Effector memory CD8-positive, alpha-beta T cell (primary cell): ENCODE results near the gene CLIP2.

ENCODE experiments used
- ATAC-seq: fragments of 150-1000 bp; cut with Tn5 transposase; replicated peaks from 2 replicates; pipeline ENCODE4 v1.10.0; 2021; ENCODE audit warnings: mild to moderate bottlenecking, moderate library complexity
- DNase-seq, 3 experiments: peaks; one replicate each; pipeline ENCODE4 v3.0.0; 2021
- H3K27ac Mint-ChIP-seq, 2 donors: one replicate each; pipeline ENCODE4 v1.8.0; 2022; ENCODE audit warnings: mild to moderate bottlenecking in 2 of 2, mixed read lengths in 2 of 2, moderate library complexity in 2 of 2
- H3K27me3 Mint-ChIP-seq, 2 donors: one replicate each; pipeline ENCODE4 v1.8.0; 2022; ENCODE audit warnings: mixed read lengths in 2 of 2
- H3K36me3 Mint-ChIP-seq: one replicate; pipeline ENCODE4 v1.8.0; 2022; ENCODE audit warnings: mild to moderate bottlenecking, moderate library complexity, mixed read lengths; ENCODE audit not compliant: insufficient read depth
- H3K4me1 Mint-ChIP-seq, 2 donors: one replicate each; pipeline ENCODE4 v1.8.0; 2022; ENCODE audit warnings: low read depth in 2 of 2, mixed read lengths in 2 of 2
- H3K4me3 Mint-ChIP-seq, 2 donors: one replicate each; pipeline ENCODE4 v1.8.0; 2022; ENCODE audit warnings: mild to moderate bottlenecking in 2 of 2, mixed read lengths in 2 of 2, moderate library complexity in 2 of 2
- H3K9me3 Mint-ChIP-seq, 2 donors: one replicate each; pipeline ENCODE4 v1.8.0; 2022; ENCODE audit warnings: mixed read lengths in 2 of 2

The CLIP2 gene

GRCh38 chr7:74282748-74283459 lies 6.3 kb upstream of the CLIP2 start:
- DNase-seq (no peak), ATAC-seq (no peak)
- H3K9me3 Mint-ChIP-seq: no peaks in the 10 kb centered on the region
- peaks cover 2% of the 10 kb centered on the region for H3K36me3 Mint-ChIP-seq
- peaks cover 0 to 4% of the 10 kb centered on the region in 2 donors for H3K4me1 Mint-ChIP-seq
- no peak overlapping the region for H3K4me3 Mint-ChIP-seq
- no peak overlapping the region for H3K27ac Mint-ChIP-seq
- peaks cover 10 to 29% of the 10 kb centered on the region in 2 donors for H3K27me3 Mint-ChIP-seq

DNA sequence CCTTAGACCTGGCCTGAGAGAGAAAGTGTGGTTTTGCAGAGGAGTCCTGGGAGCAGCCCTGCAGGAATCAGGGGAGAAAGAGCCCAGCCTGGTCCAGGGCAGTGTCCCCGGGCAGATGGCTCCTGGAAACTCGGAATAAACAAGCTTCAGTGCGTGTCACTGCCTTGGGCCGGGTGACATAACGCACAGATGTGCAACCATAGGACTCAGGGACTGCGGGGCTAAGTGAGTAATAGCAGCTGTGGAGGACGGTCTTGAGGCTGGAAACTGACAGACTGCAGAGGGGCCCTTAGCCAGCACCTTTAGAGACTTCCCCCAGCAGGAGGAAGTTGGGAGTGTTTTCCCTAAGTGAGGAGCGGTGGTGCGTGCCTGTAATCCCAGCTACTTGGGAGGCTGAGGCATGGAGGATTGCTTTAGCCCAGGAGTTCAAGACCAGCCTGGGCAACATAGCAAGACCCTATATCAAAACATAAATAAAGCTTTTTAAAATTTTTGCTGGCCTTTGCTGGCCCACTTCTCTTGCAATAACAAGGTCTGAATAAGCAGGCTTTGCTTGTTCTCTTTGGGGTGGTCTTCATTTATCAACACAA lies 5.3 kb upstream of the CLIP2 start:
- Mint-ChIP-seq H3K27me3 (peaks cover 10 to 29% of the 10 kb centered on the region in 2 donors), H3K4me1 (peaks cover 9 to 14% of the 10 kb centered on the region in 2 donors), H3K27ac (no peak overlapping the region), H3K36me3 (peaks cover 2% of the 10 kb centered on the region), H3K4me3 (no peak overlapping the region), H3K9me3 (no peaks in the 10 kb centered on the region)
- no peak for DNase-seq
- ATAC-seq: no peak

GRCh38 chr7:74284781-74285259 lies 4.4 kb upstream of the CLIP2 start:
- Mint-ChIP-seq H3K27me3 (peaks cover 10 to 29% of the 10 kb centered on the region in 2 donors), H3K27ac (no peak overlapping the region), H3K4me3 (no peak overlapping the region), H3K4me1 (peaks cover 11 to 15% of the 10 kb centered on the region in 2 donors), H3K9me3 (no peaks in the 10 kb centered on the region), H3K36me3 (peaks cover 2% of the 10 kb centered on the region)
- DNase-seq: no peak
- ATAC-seq: no peak

GRCh38 chr7:74286131-74286530 lies 3.1 kb upstream of the CLIP2 start:
- Mint-ChIP-seq H3K9me3 (no peaks in the 10 kb centered on the region), H3K27me3 (peaks cover 10 to 25% of the 10 kb centered on the region in 2 donors), H3K4me1 (peaks cover 17 to 19% of the 10 kb centered on the region in 2 donors), H3K27ac (no peak overlapping the region), H3K4me3 (no peak overlapping the region), H3K36me3 (peaks cover 2% of the 10 kb centered on the region)
- ATAC-seq (no peak), DNase-seq (no peak)

DNA sequence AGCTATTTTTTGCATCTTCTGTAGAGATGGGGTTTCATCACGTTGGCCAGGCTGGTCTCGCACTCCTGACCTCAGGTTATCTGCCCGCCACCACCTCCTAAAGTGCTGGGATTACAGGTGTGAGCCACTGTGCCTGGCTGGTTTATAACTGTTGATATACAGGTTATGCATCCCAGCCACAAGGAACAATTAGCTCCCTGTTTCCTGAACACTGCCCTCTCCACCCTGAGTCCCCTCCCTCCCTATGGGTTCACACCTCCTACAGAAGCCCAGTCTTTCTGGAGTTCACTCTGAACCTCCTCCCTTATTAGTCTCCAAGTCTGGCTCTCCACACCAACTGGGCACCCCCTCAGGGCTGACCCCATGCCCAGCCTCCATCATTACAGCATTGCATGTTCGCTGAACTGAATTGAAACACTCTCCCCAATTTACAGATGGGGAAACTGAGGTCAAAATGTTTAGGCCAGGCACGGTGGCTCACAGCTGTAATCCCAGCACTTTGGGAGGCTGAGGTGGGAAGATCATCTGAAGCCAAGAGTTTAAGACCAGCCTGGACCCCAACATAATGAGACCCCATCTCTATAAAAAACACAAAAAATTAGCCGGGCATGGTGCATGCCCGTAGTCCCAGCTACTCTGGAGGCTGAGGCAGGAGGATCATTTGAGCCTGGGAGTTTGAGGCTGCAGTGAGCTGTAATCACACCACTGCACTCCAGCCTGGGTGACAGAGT lies 1.7 kb upstream of the CLIP2 start:
- H3K36me3 Mint-ChIP-seq: peaks cover 2% of the 10 kb centered on the region

GRCh38 chr7:74288034-74288881 lies 949 bp upstream of the CLIP2 start:
- no peaks in the 10 kb centered on the region for H3K9me3 Mint-ChIP-seq
- H3K27ac Mint-ChIP-seq: peak overlapping the region; percentile 56 to 62

More for the DNA sequence above, 1.7 kb upstream of the CLIP2 start:
- H3K9me3 Mint-ChIP-seq: no peaks in the 10 kb centered on the region
- DNase-seq: no peak
- H3K4me1 Mint-ChIP-seq: peaks cover 21 to 23% of the 10 kb centered on the region in 2 donors
- H3K27me3 Mint-ChIP-seq: peaks cover 10 to 23% of the 10 kb centered on the region in 2 donors
- H3K4me3 Mint-ChIP-seq: peak overlapping the region; percentile 73 to 86
- H3K27ac Mint-ChIP-seq: peak overlapping the region in 1 of 2 donors; percentile 62
- no peak for ATAC-seq

GRCh38 chr7:74289659-74290552 lies 699 bp downstream of the CLIP2 start:
- no peak overlapping the region for H3K27ac Mint-ChIP-seq
- no peaks in the 10 kb centered on the region for H3K9me3 Mint-ChIP-seq
- ATAC-seq (peak; percentile 52), DNase-seq (peak; percentile 44 to 47 (median 46))
- H3K4me3 Mint-ChIP-seq: peak overlapping the region; percentile 71 to 78
- no peaks in the 10 kb centered on the region for H3K27me3 Mint-ChIP-seq
- peaks cover 21 to 31% of the 10 kb centered on the region in 2 donors for H3K4me1 Mint-ChIP-seq
- H3K36me3 Mint-ChIP-seq: no peaks in the 10 kb centered on the region

More at GRCh38 chr7:74288034-74288881, 949 bp upstream of the CLIP2 start:
- H3K27me3 Mint-ChIP-seq: peaks cover 6 to 16% of the 10 kb centered on the region in 2 donors
- peak overlapping the region; percentile 73 to 86 for H3K4me3 Mint-ChIP-seq
- peaks cover 21 to 24% of the 10 kb centered on the region in 2 donors for H3K4me1 Mint-ChIP-seq
- DNase-seq: no peak
- no peak for ATAC-seq
- peaks cover 2% of the 10 kb centered on the region for H3K36me3 Mint-ChIP-seq

GRCh38 chr7:74290553-74290950 lies 1.3 kb downstream of the CLIP2 start:
- no peaks in the 10 kb centered on the region for H3K27me3 Mint-ChIP-seq
- ATAC-seq (no peak), DNase-seq (no peak)
- H3K27ac Mint-ChIP-seq: no peak overlapping the region
- peak overlapping the region; percentile 71 to 78 for H3K4me3 Mint-ChIP-seq
- no peaks in the 10 kb centered on the region for H3K36me3 Mint-ChIP-seq
- H3K4me1 Mint-ChIP-seq: peaks cover 21 to 31% of the 10 kb centered on the region in 2 donors
- H3K9me3 Mint-ChIP-seq: no peaks in the 10 kb centered on the region

- DNase-seq (no peak), ATAC-seq (no peak)
- Mint-ChIP-seq H3K4me3 (peak overlapping the region; percentile 71 to 78), H3K9me3 (no peaks in the 10 kb centered on the region), H3K36me3 (no peaks in the 10 kb centered on the region), H3K4me1 (peaks cover 21 to 31% of the 10 kb centered on the region in 2 donors), H3K27ac (no peak overlapping the region), H3K27me3 (no peaks in the 10 kb centered on the region)
Observed at GRCh38 chr7:74290981-74291441, 1.8 kb downstream of the CLIP2 start.

DNA sequence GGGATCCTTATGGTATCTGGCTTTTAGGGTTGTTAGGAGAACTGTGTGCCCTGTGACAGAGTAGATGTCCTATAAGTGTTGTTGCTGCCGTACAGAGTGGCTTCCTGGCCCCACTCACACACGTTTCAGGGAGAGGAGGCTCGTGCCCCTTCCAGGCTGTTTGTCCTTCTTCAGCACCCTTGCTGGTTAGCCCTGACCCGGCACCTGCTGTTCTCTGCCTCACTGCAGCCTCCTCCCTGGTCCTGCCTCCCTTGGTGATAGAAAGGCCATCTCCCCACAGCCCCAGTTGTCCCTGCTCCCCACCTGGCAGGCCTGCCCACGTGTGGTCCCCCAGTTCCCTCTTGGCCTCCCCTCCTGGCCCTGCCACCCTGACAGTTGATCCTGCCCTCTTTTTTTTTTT lies 2.3 kb downstream of the CLIP2 start:
- ATAC-seq (no peak), DNase-seq (no peak)
- Mint-ChIP-seq H3K4me1 (peaks cover 21 to 31% of the 10 kb centered on the region in 2 donors), H3K4me3 (peak overlapping the region in 1 of 2 donors; percentile 15), H3K36me3 (no peaks in the 10 kb centered on the region), H3K27me3 (no peaks in the 10 kb centered on the region), H3K9me3 (no peaks in the 10 kb centered on the region), H3K27ac (no peak overlapping the region)

GRCh38 chr7:74292757-74293576 lies 3.8 kb downstream of the CLIP2 start:
- Mint-ChIP-seq H3K36me3 (no peaks in the 10 kb centered on the region), H3K4me1 (peaks cover 20 to 32% of the 10 kb centered on the region in 2 donors), H3K27me3 (no peaks in the 10 kb centered on the region), H3K4me3 (no peak overlapping the region), H3K27ac (no peak overlapping the region), H3K9me3 (no peaks in the 10 kb centered on the region)
- DNase-seq: no peak
- no peak for ATAC-seq
